ENCODE data around the gene VWA2. TPM values are rescaled to one million over a fixed set of nuclear protein-coding genes. Genes with fewer than 3 reads are reported as not detected.

Gene VWA2
- total and polyA plus RNA-seq, 2 donors (not counting 1 experiment from before 2014, with no cell fraction given) = not detected

DNA sequence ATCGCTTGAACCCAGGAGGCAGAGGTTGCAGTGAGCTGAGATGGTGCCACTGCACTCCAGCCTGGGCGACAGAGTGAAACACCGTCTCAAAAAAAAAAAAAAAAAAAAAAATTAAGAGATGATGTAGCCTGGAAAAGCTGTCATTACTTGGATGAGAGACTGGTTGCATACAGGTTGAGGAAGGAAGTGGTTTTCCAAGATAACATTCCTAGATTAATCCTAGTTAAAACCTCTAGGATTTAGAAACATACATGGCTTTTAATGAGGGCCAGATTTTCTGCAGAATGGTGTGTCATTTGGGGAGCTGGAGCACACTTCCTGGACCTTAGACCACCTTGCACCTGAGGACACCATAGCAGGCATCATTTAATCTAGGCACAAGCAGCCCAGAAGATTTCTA lies 17.8 kb downstream of the VWA2 start:
- Mint-ChIP-seq H3K4me3 (no peak overlapping the region), H3K27me3 (peaks cover 8% of the 10 kb centered on the region), H3K27ac (no peak overlapping the region), H3K4me1 (peaks cover 3% of the 10 kb centered on the region), H3K9me3 (ENCODE audit: insufficient read depth) (no peaks in the 10 kb centered on the region)
- Histone ChIP-seq H3K4me3 (ENCODE audit: control extremely low read depth in 1 of 5, extremely low read depth in 1 of 5, insufficient read depth in 1 of 5, low read depth in 2 of 5, low read length in 4 of 5) (no peak overlapping the region), H3K36me3 (replicated peaks in 1 of 2; ENCODE audit: control extremely low read depth in 1 of 2, control insufficient read depth in 1 of 2, extremely low read depth in 1 of 2, insufficient read depth in 2 of 2, low read length in 1 of 2) (no peaks in the 10 kb centered on the region), H2AFZ (ENCODE audit: insufficient read depth, low read depth, low read length, poor library complexity, severe bottlenecking) (no peak overlapping the region), H4K20me1 (ENCODE audit: control insufficient read depth, insufficient read depth, low read length, poor library complexity, severe bottlenecking) (no peaks in the 10 kb centered on the region), H3K27me3 (replicated peaks in 1 of 4; ENCODE audit: control extremely low read depth in 1 of 4, control insufficient read depth in 3 of 4, insufficient read depth in 4 of 4, low read length in 3 of 4) (no peaks in the 10 kb centered on the region), H3K4me2 (replicated peaks; ENCODE audit: low read depth, low read length, poor library complexity, severe bottlenecking) (no peak overlapping the region), H3K79me2 (ENCODE audit: control insufficient read depth, insufficient read depth, low read length) (no peaks in the 10 kb centered on the region), H3K27ac (ENCODE audit: low read length in 2 of 2) (no peak overlapping the region), H3K4me1 (ENCODE audit: control insufficient read depth in 2 of 2, insufficient read depth in 2 of 2, low read length in 2 of 2) (peaks cover 0 to 6% of the 10 kb centered on the region in 2 donors), H3K9ac (ENCODE audit: low read length) (no peak overlapping the region), H3K9me3 (ENCODE audit: control extremely low read depth in 1 of 3, control insufficient read depth in 2 of 3, insufficient read depth in 1 of 3, low read length in 2 of 3) (no peaks in the 10 kb centered on the region)
- DNase-seq (no peak), ATAC-seq (ENCODE audit: low read depth) (no peak)
- TF ChIP-seq, protein P1, sequence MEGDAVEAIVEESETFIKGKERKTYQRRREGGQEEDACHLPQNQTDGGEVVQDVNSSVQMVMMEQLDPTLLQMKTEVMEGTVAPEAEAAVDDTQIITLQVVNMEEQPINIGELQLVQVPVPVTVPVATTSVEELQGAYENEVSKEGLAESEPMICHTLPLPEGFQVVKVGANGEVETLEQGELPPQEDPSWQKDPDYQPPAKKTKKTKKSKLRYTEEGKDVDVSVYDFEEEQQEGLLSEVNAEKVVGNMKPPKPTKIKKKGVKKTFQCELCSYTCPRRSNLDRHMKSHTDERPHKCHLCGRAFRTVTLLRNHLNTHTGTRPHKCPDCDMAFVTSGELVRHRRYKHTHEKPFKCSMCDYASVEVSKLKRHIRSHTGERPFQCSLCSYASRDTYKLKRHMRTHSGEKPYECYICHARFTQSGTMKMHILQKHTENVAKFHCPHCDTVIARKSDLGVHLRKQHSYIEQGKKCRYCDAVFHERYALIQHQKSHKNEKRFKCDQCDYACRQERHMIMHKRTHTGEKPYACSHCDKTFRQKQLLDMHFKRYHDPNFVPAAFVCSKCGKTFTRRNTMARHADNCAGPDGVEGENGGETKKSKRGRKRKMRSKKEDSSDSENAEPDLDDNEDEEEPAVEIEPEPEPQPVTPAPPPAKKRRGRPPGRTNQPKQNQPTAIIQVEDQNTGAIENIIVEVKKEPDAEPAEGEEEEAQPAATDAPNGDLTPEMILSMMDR (IDR thresholded peaks at IDR 0.05) = no peak
- no peak for TF ChIP-seq EZH2 (IDR thresholded peaks at IDR 0.05; ENCODE audit: borderline replicate concordance, insufficient read depth, low read depth, low read length, poor library complexity, severe bottlenecking)
- intact Hi-C loops (cut with micrococcal nuclease) = no loop called here
- ChIA-PET POLR2A (no interaction called here), CTCF (no interaction called here)
- 100% methylated on average over 3 of the region's 3 CpGs for WGBS (ENCODE audit: insufficient coverage)

DNA sequence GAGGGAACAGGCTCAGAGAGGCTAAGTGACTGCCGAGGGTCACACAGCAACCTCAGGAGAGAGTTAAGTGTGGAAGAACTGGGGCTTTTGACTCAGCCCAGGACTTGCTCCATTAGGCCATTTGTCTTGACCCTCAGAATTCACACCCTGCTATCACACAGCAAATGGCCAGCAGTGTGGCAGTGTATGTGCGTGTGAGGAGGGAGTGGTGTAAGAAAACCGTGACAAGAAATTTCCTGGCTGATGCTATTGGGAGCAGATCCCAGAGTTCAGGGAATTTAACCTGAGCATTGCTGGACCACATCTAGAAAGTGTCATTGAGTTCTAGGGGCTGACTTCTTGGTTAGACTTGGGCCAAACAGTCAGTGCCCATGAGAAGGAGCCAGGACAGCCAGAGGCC lies 18.4 kb downstream of the VWA2 start:
- Histone ChIP-seq H3K27me3 (replicated peaks in 1 of 4; ENCODE audit: control extremely low read depth in 1 of 4, control insufficient read depth in 3 of 4, insufficient read depth in 4 of 4, low read length in 3 of 4) (no peaks in the 10 kb centered on the region), H2AFZ (ENCODE audit: insufficient read depth, low read depth, low read length, poor library complexity, severe bottlenecking) (no peak overlapping the region), H3K27ac (ENCODE audit: low read length in 2 of 2) (no peak overlapping the region), H3K79me2 (ENCODE audit: control insufficient read depth, insufficient read depth, low read length) (no peaks in the 10 kb centered on the region), H3K36me3 (replicated peaks in 1 of 2; ENCODE audit: control extremely low read depth in 1 of 2, control insufficient read depth in 1 of 2, extremely low read depth in 1 of 2, insufficient read depth in 2 of 2, low read length in 1 of 2) (no peaks in the 10 kb centered on the region), H3K9ac (ENCODE audit: low read length) (no peak overlapping the region), H3K4me2 (replicated peaks; ENCODE audit: low read depth, low read length, poor library complexity, severe bottlenecking) (no peak overlapping the region), H3K9me3 (ENCODE audit: control extremely low read depth in 1 of 3, control insufficient read depth in 2 of 3, insufficient read depth in 1 of 3, low read length in 2 of 3) (no peaks in the 10 kb centered on the region), H3K4me1 (ENCODE audit: control insufficient read depth in 2 of 2, insufficient read depth in 2 of 2, low read length in 2 of 2) (peaks cover 0 to 6% of the 10 kb centered on the region in 2 donors), H4K20me1 (ENCODE audit: control insufficient read depth, insufficient read depth, low read length, poor library complexity, severe bottlenecking) (no peaks in the 10 kb centered on the region), H3K4me3 (ENCODE audit: control extremely low read depth in 1 of 5, extremely low read depth in 1 of 5, insufficient read depth in 1 of 5, low read depth in 2 of 5, low read length in 4 of 5) (no peak overlapping the region)
- no peak overlapping the region for H3K4me3 Mint-ChIP-seq
- H3K27ac Mint-ChIP-seq = no peak overlapping the region
- intact Hi-C loops (cut with micrococcal nuclease) = no loop called here
- H3K4me1 Mint-ChIP-seq = peaks cover 3% of the 10 kb centered on the region
- no peaks in the 10 kb centered on the region for H3K9me3 Mint-ChIP-seq (ENCODE audit: insufficient read depth)
- H3K27me3 Mint-ChIP-seq = peaks cover 5% of the 10 kb centered on the region
- WGBS (ENCODE audit: insufficient coverage) = 100% methylated on average over 1 of the region's 3 CpGs
- no peak for TF ChIP-seq EZH2 (IDR thresholded peaks at IDR 0.05; ENCODE audit: borderline replicate concordance, insufficient read depth, low read depth, low read length, poor library complexity, severe bottlenecking)
- TF ChIP-seq, protein P1 (IDR thresholded peaks at IDR 0.05) = no peak
- ChIA-PET POLR2A (no interaction called here), CTCF (no interaction called here)
- ATAC-seq (ENCODE audit: low read depth) (no peak), DNase-seq (no peak)

Measured in B cell (primary cell).